Medulla oblongata (tissue), 1 donor: ENCODE data around the gene SLC1A3.

Experiments used
- DNase-seq: peaks from one replicate; pipeline ENCODE4 v3.0.0-alpha.2; 2015; ENCODE audit errors: extremely low spot score

The SLC1A3 gene

GRCh38 chr5:36599986-36600779, 6.2 kb upstream of the SLC1A3 start:
- no peak for DNase-seq

GRCh38 chr5:36600917-36601527, 5.4 kb upstream of the SLC1A3 start:
- peak; percentile 83 for DNase-seq

- no peak for DNase-seq
Observed at GRCh38 chr5:36602704-36603321, 3.6 kb upstream of the SLC1A3 start.

GRCh38 chr5:36605241-36605640, 1.2 kb upstream of the SLC1A3 start:
- no peak for DNase-seq

GRCh38 chr5:36606036-36606427, 374 bp upstream of the SLC1A3 start:
- DNase-seq: peak; percentile 76

GRCh38 chr5:36607114-36607571, 737 bp downstream of the SLC1A3 start:
- peak; percentile 88 for DNase-seq

GRCh38 chr5:36607838-36608783, 1.7 kb downstream of the SLC1A3 start:
- DNase-seq: peak; percentile 66

GRCh38 chr5:36610621-36611020, 4.2 kb downstream of the SLC1A3 start:
- DNase-seq: peak; percentile 63

GRCh38 chr5:36611520-36612274, 5.3 kb downstream of the SLC1A3 start:
- peak; percentile 69 for DNase-seq

GRCh38 chr5:36613241-36613640, 6.8 kb downstream of the SLC1A3 start:
- no peak for DNase-seq

GRCh38 chr5:36613771-36614656, 7.6 kb downstream of the SLC1A3 start:
- DNase-seq: no peak

GRCh38 chr5:36614657-36615308, 8.4 kb downstream of the SLC1A3 start:
- DNase-seq: no peak

GRCh38 chr5:36619012-36619635, 12.7 kb downstream of the SLC1A3 start:
- DNase-seq: no peak

- no peak for DNase-seq
Observed at GRCh38 chr5:36621985-36622384, 15.6 kb downstream of the SLC1A3 start.

- DNase-seq: no peak
Observed at GRCh38 chr5:36623832-36624231, 17.4 kb downstream of the SLC1A3 start.

- no peak for DNase-seq
Observed at GRCh38 chr5:36624277-36624676, 17.9 kb downstream of the SLC1A3 start.

GRCh38 chr5:36628695-36629094, 22.3 kb downstream of the SLC1A3 start:
- DNase-seq: no peak

GRCh38 chr5:36629729-36630128, 23.3 kb downstream of the SLC1A3 start:
- no peak for DNase-seq
